Measurements from ENCODE around the gene MYH7. TPM values are rescaled to one million over a fixed set of nuclear protein-coding genes. Genes with fewer than 3 reads are reported as not detected.

The MYH7 gene
- polyA plus RNA-seq, 4 donors = 0.37 to 8.6 (median 2.6) TPM

DNA sequence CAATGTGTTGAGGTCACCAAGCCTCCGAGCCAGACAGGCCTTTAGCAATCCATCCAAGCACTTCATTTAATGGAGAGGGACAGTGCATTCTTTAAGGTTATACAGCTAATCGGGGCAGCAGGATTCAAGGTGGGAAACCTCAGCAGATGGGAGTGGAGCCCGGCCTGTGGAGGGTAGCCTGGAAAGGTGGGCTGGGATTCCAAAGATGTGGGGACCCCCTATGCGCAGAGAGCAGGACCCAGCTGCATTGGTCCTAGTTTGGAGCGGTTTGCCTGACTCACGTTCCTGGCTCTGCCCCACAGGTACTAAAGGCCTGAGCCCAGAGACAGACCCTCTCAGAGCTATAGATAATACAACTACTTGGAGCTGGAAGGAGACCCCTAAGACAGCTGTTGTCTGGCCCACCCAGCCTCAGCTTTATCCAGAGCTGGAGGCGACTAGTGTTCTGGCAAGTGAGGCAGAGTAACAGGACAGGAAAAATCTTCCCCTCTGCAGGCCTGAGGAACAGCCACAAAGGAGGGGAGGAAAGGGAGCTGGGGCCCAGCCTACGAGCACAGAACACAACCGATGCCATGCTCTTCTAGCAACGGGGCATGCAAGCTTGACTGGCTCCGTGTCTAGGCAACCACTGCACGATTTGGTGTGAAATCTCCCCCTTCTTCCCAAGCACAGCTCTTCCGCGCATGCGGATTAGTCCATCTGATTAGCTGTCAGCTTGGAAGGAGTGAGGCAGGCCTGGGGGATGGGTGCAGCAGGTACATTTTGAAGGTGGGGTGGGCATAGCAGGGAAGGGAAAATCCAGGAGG, 1.1 kb upstream of the MYH7 start:
- Histone ChIP-seq H3K9me3 (ENCODE audit: control insufficient read depth in 2 of 2, insufficient read depth in 1 of 2, low read depth in 1 of 2, low read length in 1 of 2) (no peaks in the 10 kb centered on the region), H3K36me3 (ENCODE audit: control insufficient read depth in 3 of 3, insufficient read depth in 2 of 3, low read depth in 1 of 3, low read length in 3 of 3) (no peaks in the 10 kb centered on the region), H3K4me1 (ENCODE audit: control insufficient read depth in 3 of 3, insufficient read depth in 2 of 3, low read depth in 1 of 3, low read length in 2 of 3) (peaks cover 0 to 18% (median 0%) of the 10 kb centered on the region in 3 donors), H3K27ac (ENCODE audit: low read depth in 1 of 3, low read length in 2 of 3) (peak overlapping the region in 1 of 3 donors; percentile 9), H3K27me3 (ENCODE audit: control insufficient read depth in 3 of 3, insufficient read depth in 3 of 3, low read length in 3 of 3) (peaks cover 0 to 1% (median 0%) of the 10 kb centered on the region in 3 donors), H3K4me3 (ENCODE audit: low read depth in 1 of 3, low read length in 3 of 3) (no peak overlapping the region)
- FAIRE-seq (no peak), DNase-seq (peak in 1 of 2 donors; percentile 45)
- WGBS, 3 donors = 70 to 81% (median 75%) methylated on average over 15 of the region's 15 CpGs

DNA sequence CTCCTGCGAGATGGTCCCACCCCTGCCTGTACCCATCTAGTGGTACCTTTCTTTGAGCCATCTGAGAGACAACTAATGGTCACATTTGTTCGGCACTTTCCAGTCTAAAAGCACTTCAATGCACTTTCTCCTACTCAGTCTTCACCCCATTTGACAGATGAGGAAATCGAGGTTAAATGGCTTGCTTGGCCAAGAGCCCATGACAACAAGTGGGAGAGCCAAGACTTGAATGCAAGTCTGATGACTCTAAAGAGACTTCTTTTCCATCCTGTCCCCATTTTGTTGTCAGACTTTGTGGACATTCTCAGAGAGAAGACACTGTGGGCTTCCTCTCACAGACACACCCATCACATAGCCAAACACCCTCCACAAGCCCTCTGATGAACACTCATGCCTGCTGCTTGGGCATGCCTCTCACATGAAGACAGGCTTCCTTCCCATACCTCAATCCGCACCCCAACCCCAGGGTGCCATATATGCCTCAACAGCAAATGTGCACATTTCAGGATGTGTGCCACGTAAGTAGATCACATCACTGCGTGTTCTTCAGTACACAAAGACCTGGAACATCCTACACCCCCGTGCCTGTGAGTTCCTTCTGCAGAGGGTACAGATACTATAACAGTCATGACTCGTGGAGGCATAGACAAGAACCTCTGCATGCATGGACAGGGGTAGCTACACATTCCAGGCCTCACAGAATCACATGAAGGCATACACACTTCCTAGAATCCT, 805 bp downstream of the MYH7 start:
- Histone ChIP-seq H3K27ac (ENCODE audit: low read depth in 1 of 3, low read length in 2 of 3) (no peak overlapping the region), H3K4me1 (ENCODE audit: control insufficient read depth in 3 of 3, insufficient read depth in 2 of 3, low read depth in 1 of 3, low read length in 2 of 3) (peaks cover 0 to 18% (median 0%) of the 10 kb centered on the region in 3 donors), H3K27me3 (ENCODE audit: control insufficient read depth in 3 of 3, insufficient read depth in 3 of 3, low read length in 3 of 3) (peaks cover 0 to 7% (median 0%) of the 10 kb centered on the region in 3 donors), H3K36me3 (ENCODE audit: control insufficient read depth in 3 of 3, insufficient read depth in 2 of 3, low read depth in 1 of 3, low read length in 3 of 3) (no peaks in the 10 kb centered on the region), H3K9me3 (ENCODE audit: control insufficient read depth in 2 of 2, insufficient read depth in 1 of 2, low read depth in 1 of 2, low read length in 1 of 2) (no peaks in the 10 kb centered on the region), H3K4me3 (ENCODE audit: low read depth in 1 of 3, low read length in 3 of 3) (no peak overlapping the region)
- no peak for FAIRE-seq
- 80 to 85% (median 83%) methylated on average over 8 of the region's 8 CpGs for WGBS, 3 donors
- DNase-seq = no peak

DNA sequence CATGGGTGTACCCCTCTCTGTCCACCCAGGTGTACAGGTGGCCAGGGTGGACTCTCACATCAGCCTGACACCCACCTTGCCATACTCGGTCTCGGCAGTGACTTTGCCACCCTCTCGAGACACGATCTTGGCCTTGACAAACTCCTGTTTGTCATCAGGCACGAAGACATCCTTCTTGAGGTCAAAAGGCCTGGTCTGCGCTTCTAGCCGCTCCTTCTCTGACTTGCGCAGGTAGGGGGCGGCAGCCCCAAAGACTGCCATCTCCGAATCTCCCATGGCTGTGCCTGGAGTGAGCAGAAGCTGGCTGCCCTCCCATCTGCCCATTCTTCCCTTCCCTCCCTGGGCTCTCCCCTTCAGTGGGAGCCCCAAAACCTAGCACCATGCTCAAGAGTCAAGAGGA, 2.0 kb downstream of the MYH7 start:
- no peak overlapping the region for H3K4me3 ChIP-seq (ENCODE audit: low read depth in 1 of 3, low read length in 3 of 3)
- no peak for FAIRE-seq
- DNase-seq = no peak
- peaks cover 0 to 8% (median 0%) of the 10 kb centered on the region in 3 donors for H3K27me3 ChIP-seq (ENCODE audit: control insufficient read depth in 3 of 3, insufficient read depth in 3 of 3, low read length in 3 of 3)
- H3K4me1 ChIP-seq (ENCODE audit: control insufficient read depth in 3 of 3, insufficient read depth in 2 of 3, low read depth in 1 of 3, low read length in 2 of 3) = peaks cover 0 to 18% (median 0%) of the 10 kb centered on the region in 3 donors
- H3K36me3 ChIP-seq (ENCODE audit: control insufficient read depth in 3 of 3, insufficient read depth in 2 of 3, low read depth in 1 of 3, low read length in 3 of 3) = no peaks in the 10 kb centered on the region
- H3K27ac ChIP-seq (ENCODE audit: low read depth in 1 of 3, low read length in 2 of 3) = no peak overlapping the region
- no peaks in the 10 kb centered on the region for H3K9me3 ChIP-seq (ENCODE audit: control insufficient read depth in 2 of 2, insufficient read depth in 1 of 2, low read depth in 1 of 2, low read length in 1 of 2)
- 80 to 82% (median 82%) methylated on average over 10 of the region's 10 CpGs for WGBS, 3 donors

DNA sequence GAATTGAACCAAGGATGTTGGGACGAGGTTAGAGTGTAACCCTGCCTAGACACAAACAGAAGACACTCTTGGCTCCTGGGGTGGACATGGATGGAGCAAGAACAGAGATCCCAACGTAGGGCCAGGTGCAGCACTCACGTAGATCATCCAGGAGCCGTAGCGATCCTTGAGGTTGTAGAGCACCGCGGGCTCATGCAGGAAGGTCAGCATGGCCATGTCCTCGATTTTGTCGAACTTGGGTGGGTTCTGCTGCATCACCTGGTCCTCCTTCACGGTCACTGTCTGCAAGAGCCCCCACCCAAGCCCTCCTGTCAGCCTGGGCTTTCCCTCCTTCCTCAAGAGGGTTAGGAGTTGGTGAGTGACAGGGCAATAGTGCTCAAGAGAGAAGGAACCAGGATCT, 2.5 kb downstream of the MYH7 start:
- no peak for DNase-seq
- H3K4me1 ChIP-seq (ENCODE audit: control insufficient read depth in 3 of 3, insufficient read depth in 2 of 3, low read depth in 1 of 3, low read length in 2 of 3) = peaks cover 0 to 18% (median 0%) of the 10 kb centered on the region in 3 donors
- no peaks in the 10 kb centered on the region for H3K36me3 ChIP-seq (ENCODE audit: control insufficient read depth in 3 of 3, insufficient read depth in 2 of 3, low read depth in 1 of 3, low read length in 3 of 3)
- H3K27ac ChIP-seq (ENCODE audit: low read depth in 1 of 3, low read length in 2 of 3) = no peak overlapping the region
- H3K4me3 ChIP-seq (ENCODE audit: low read depth in 1 of 3, low read length in 3 of 3) = no peak overlapping the region
- 82 to 84% (median 82%) methylated on average over 10 of the region's 10 CpGs for WGBS, 3 donors
- H3K9me3 ChIP-seq (ENCODE audit: control insufficient read depth in 2 of 2, insufficient read depth in 1 of 2, low read depth in 1 of 2, low read length in 1 of 2) = no peaks in the 10 kb centered on the region
- H3K27me3 ChIP-seq (ENCODE audit: control insufficient read depth in 3 of 3, insufficient read depth in 3 of 3, low read length in 3 of 3) = peaks cover 0 to 8% (median 0%) of the 10 kb centered on the region in 3 donors
- FAIRE-seq = no peak

DNA sequence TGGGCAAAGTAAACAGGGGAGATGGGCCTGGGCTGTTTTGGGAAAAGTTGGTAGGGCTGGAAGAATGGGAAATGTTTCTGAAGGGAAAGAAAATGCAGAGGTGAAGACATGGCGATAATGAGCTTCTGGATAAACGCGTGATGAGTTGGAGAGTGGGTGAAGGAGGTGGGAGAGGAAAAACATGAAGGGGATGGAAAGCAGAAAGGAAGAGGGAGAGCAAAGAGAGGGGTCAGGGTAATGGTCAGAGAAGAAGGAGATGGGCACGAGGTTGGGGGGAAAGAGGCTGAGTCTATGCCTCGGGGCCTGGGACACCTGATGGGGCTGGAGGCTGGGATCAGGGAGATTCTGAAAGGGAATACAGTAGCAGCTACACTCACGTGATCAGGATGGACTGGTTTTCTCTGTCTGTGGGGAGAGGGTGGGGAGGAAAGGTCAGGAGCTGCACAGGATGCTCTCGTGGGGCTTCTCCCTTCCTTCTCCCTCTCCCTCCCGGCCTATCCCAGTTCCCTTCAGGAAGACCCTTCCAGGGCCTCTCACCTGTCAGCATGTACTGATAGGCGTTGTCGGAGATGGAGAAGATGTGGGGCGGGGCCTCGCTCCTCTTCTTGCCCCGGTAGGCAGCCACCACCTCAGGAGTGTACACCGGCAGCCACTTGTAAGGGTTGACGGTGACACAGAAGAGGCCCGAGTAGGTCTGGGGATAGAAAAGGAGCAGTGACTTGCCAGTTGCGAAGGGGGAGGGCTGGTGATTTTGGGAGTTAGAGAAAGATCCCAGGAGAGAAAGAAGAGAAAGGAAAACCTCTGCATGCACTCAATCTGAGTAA, 3.1 kb downstream of the MYH7 start:
- DNase-seq (no peak), FAIRE-seq (no peak)
- Histone ChIP-seq H3K9me3 (ENCODE audit: control insufficient read depth in 2 of 2, insufficient read depth in 1 of 2, low read depth in 1 of 2, low read length in 1 of 2) (no peaks in the 10 kb centered on the region), H3K36me3 (ENCODE audit: control insufficient read depth in 3 of 3, insufficient read depth in 2 of 3, low read depth in 1 of 3, low read length in 3 of 3) (no peaks in the 10 kb centered on the region), H3K4me1 (ENCODE audit: control insufficient read depth in 3 of 3, insufficient read depth in 2 of 3, low read depth in 1 of 3, low read length in 2 of 3) (peaks cover 0 to 18% (median 0%) of the 10 kb centered on the region in 3 donors), H3K27me3 (ENCODE audit: control insufficient read depth in 3 of 3, insufficient read depth in 3 of 3, low read length in 3 of 3) (peaks cover 0 to 8% (median 0%) of the 10 kb centered on the region in 3 donors), H3K4me3 (ENCODE audit: low read depth in 1 of 3, low read length in 3 of 3) (no peak overlapping the region), H3K27ac (ENCODE audit: low read depth in 1 of 3, low read length in 2 of 3) (no peak overlapping the region)
- WGBS, 3 donors = 68 to 80% (median 77%) methylated on average over 15 to 17 of the region's 17 CpGs

DNA sequence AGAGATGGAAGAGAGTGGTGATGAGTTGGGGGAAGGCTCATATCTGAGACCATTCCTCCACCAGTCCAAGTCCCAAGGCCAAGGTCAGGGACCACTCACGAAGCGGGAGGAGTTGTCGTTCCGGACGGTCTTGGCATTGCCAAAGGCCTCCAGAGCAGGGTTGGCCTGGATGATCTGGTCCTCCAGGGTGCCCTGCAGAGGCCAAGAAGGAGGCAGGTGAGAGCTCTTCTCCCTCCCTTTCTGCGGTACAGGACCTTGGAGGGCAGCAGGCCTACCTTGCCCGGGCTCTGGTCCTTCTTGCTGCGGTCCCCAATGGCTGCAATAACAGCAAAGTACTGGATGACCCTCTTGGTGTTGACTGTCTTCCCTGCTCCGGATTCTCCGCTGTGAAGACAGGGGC, 4.0 kb downstream of the MYH7 start:
- no peak for FAIRE-seq
- WGBS, 3 donors = 86 to 92% (median 87%) methylated on average over 10 of the region's 10 CpGs

DNA sequence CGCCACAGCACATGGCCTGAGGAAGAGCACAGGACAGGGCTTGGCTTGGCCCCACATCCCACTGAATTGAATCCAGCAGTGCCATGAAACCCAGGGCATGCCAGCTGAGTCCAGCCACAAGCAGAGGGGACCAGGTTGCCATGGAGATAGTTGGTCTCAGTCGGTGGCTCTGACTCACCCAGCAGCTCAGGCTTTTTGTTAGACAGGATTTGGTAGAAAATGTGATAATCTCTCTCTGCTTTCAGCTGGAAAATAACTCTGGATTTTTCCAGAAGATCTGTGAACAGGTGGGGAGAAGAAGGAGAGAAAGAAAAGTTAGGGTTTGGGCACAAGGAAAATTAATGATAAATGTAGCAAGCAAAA, 4.8 kb downstream of the MYH7 start:
- no peak overlapping the region for H3K4me3 ChIP-seq (ENCODE audit: low read depth in 1 of 3, low read length in 3 of 3)
- 40 to 55% (median 54%) methylated on average over 2 of the region's 2 CpGs for WGBS, 3 donors
- H3K4me1 ChIP-seq (ENCODE audit: control insufficient read depth in 3 of 3, insufficient read depth in 2 of 3, low read depth in 1 of 3, low read length in 2 of 3) = peaks cover 0 to 4% (median 0%) of the 10 kb centered on the region in 3 donors
- H3K36me3 ChIP-seq (ENCODE audit: control insufficient read depth in 3 of 3, insufficient read depth in 2 of 3, low read depth in 1 of 3, low read length in 3 of 3) = no peaks in the 10 kb centered on the region
- FAIRE-seq = no peak
- no peak overlapping the region for H3K27ac ChIP-seq (ENCODE audit: low read depth in 1 of 3, low read length in 2 of 3)
- peaks cover 0 to 8% (median 0%) of the 10 kb centered on the region in 3 donors for H3K27me3 ChIP-seq (ENCODE audit: control insufficient read depth in 3 of 3, insufficient read depth in 3 of 3, low read length in 3 of 3)
- H3K9me3 ChIP-seq (ENCODE audit: control insufficient read depth in 2 of 2, insufficient read depth in 1 of 2, low read depth in 1 of 2, low read length in 1 of 2) = no peaks in the 10 kb centered on the region
- DNase-seq = no peak

More for the DNA sequence above, 4.0 kb downstream of the MYH7 start:
- Histone ChIP-seq H3K9me3 (ENCODE audit: control insufficient read depth in 2 of 2, insufficient read depth in 1 of 2, low read depth in 1 of 2, low read length in 1 of 2) (no peaks in the 10 kb centered on the region), H3K36me3 (ENCODE audit: control insufficient read depth in 3 of 3, insufficient read depth in 2 of 3, low read depth in 1 of 3, low read length in 3 of 3) (no peaks in the 10 kb centered on the region), H3K27me3 (ENCODE audit: control insufficient read depth in 3 of 3, insufficient read depth in 3 of 3, low read length in 3 of 3) (peaks cover 0 to 8% (median 0%) of the 10 kb centered on the region in 3 donors), H3K4me3 (ENCODE audit: low read depth in 1 of 3, low read length in 3 of 3) (no peak overlapping the region), H3K27ac (ENCODE audit: low read depth in 1 of 3, low read length in 2 of 3) (no peak overlapping the region), H3K4me1 (ENCODE audit: control insufficient read depth in 3 of 3, insufficient read depth in 2 of 3, low read depth in 1 of 3, low read length in 2 of 3) (peaks cover 0 to 11% (median 0%) of the 10 kb centered on the region in 3 donors)
- no peak for DNase-seq

Measured in small intestine (tissue), 7 donors.